HepG2 (cell line): ENCODE results near the gene TMEM270. TPM values are rescaled to one million over a fixed set of nuclear protein-coding genes. Genes with fewer than 3 reads are reported as not detected.
A peak's percentile ranks its signal among the peaks of the same experiment; 100 is the strongest.

Source experiments
- ADNP ChIP-seq: sonication (generic); formaldehyde crosslinking; IDR thresholded peaks from 2 replicates; pipeline ENCODE4 v1.4.0; 2020; ENCODE audit warnings: missing genetic modification reagents
- AGO1 ChIP-seq: fragments of 200-400 bp; formaldehyde crosslinking; IDR thresholded peaks from 2 replicates; pipeline ENCODE4 v1.6.1; 2017; ENCODE audit warnings: mild to moderate bottlenecking, low read depth, low read length, moderate library complexity; ENCODE audit not compliant: poor library complexity, severe bottlenecking
- FOXA1 ChIP-seq, 2 experiments: fragments of 450-650 bp in 1 of 2; sonication (generic) in 1 of 2; formaldehyde crosslinking in 1 of 2; IDR thresholded peaks; 2 replicates each; pipeline versions ENCODE4 v1.4.0 to v1.6.1; 2016 to 2020; ENCODE audit warnings: missing genetic modification reagents in 1 of 2
- HDAC1 ChIP-seq: sonication (generic); formaldehyde crosslinking; IDR thresholded peaks from 2 replicates; pipeline ENCODE4 v1.5.1; 2020; ENCODE audit warnings: mild to moderate bottlenecking, missing genetic modification reagents
- HDAC2 ChIP-seq: sonication (generic); formaldehyde crosslinking; IDR thresholded peaks from 2 replicates; pipeline ENCODE4 v1.4.0; 2020; ENCODE audit warnings: missing genetic modification reagents
- HNF1B ChIP-seq: sonication (generic); formaldehyde crosslinking; IDR thresholded peaks from 2 replicates; pipeline ENCODE4 v1.5.1; 2020; ENCODE audit warnings: mild to moderate bottlenecking, moderate library complexity, missing genetic modification reagents
- MXI1 ChIP-seq: IDR thresholded peaks from 3 replicates; pipeline ENCODE4 v1.6.1; 2012; ENCODE audit warnings: low read depth, low read length, inconsistent platforms, borderline replicate concordance
- NFYC ChIP-seq: IDR thresholded peaks from 2 replicates; pipeline ENCODE4 v1.6.1; 2016; ENCODE audit warnings: missing genetic modification reagents, missing compliant biosample characterization
- PITX1 ChIP-seq: sonication (generic); formaldehyde crosslinking; IDR thresholded peaks from 2 replicates; pipeline ENCODE4 v1.5.1; 2020; ENCODE audit warnings: mild to moderate bottlenecking, missing genetic modification reagents
- POLR2G ChIP-seq: fragments of 200-400 bp; formaldehyde crosslinking; IDR thresholded peaks from 2 replicates; pipeline ENCODE4 v1.6.1; 2018; ENCODE audit warnings: mild to moderate bottlenecking, low read depth, low read length, moderate library complexity
- PRDM15 ChIP-seq: sonication (generic); formaldehyde crosslinking; IDR thresholded peaks from 2 replicates; pipeline ENCODE4 v1.4.0; 2020; ENCODE audit warnings: missing genetic modification reagents
- PRMT3 ChIP-seq: sonication (generic); formaldehyde crosslinking; IDR thresholded peaks from 2 replicates; pipeline ENCODE4 v1.8.1; 2022; ENCODE audit warnings: low read depth, mild to moderate bottlenecking, moderate library complexity, missing genetic modification reagents, borderline replicate concordance
- RBAK ChIP-seq: sonication (generic); formaldehyde crosslinking; IDR thresholded peaks from 2 replicates; pipeline ENCODE4 v1.5.1; 2020; ENCODE audit warnings: mild to moderate bottlenecking, missing genetic modification reagents
- RBFOX2 ChIP-seq: fragments of 200-400 bp; formaldehyde crosslinking; IDR thresholded peaks from 2 replicates; pipeline ENCODE4 v1.6.1; 2017; ENCODE audit warnings: low read depth, mild to moderate bottlenecking, low read length
- SNRNP70 ChIP-seq: fragments of 200-400 bp; formaldehyde crosslinking; IDR thresholded peaks from 2 replicates; pipeline ENCODE4 v1.6.1; 2017; ENCODE audit warnings: mild to moderate bottlenecking, low read depth, low read length, moderate library complexity
- SPEN ChIP-seq: sonication (generic); formaldehyde crosslinking; IDR thresholded peaks from 2 replicates; pipeline ENCODE4 v1.5.1; 2020; ENCODE audit warnings: low read depth, mild to moderate bottlenecking, missing genetic modification reagents
- SRY ChIP-seq: sonication (generic); formaldehyde crosslinking; IDR thresholded peaks from 2 replicates; pipeline ENCODE4 v1.8.0; 2022; ENCODE audit warnings: mild to moderate bottlenecking, missing genetic modification reagents
- ZNF232 ChIP-seq: sonication (generic); formaldehyde crosslinking; IDR thresholded peaks from 2 replicates; pipeline ENCODE4 v1.4.0; 2020; ENCODE audit warnings: missing genetic modification reagents, borderline replicate concordance
- ZNF879 ChIP-seq: sonication (generic); formaldehyde crosslinking; IDR thresholded peaks from 2 replicates; pipeline ENCODE4 v1.8.1; 2023; ENCODE audit warnings: missing genetic modification reagents
- ZNF891 ChIP-seq: sonication (generic); formaldehyde crosslinking; IDR thresholded peaks from 2 replicates; pipeline ENCODE4 v1.5.0; 2020; ENCODE audit warnings: mild to moderate bottlenecking, missing genetic modification reagents
- polyA plus RNA-seq, 8 experiments: library from polyadenylated mRNA; depleted of rRNA in 3 of 8; stranded (reverse) in 7 of 8; unstranded in 1 of 8; fragments of >200 nt; fragmentation: Illumina TruSeq in 4 of 8; extraction: Trizol in 4 of 8; gene quantifications; 2 replicates each; pipeline versions ENCODE4 v1.2.1 to v1.2.3, GENCODE V29; 2011 to 2016; ENCODE audit warnings: low read depth in 4 of 8, missing spikeins in 1 of 8, mixed read lengths in 1 of 8; ENCODE audit not compliant: insufficient read depth in 1 of 8
- total RNA-seq, 5 experiments: library from RNA; depleted of rRNA; stranded (reverse); fragments of >200 nt; fragmentation: Illumina TruSeq; extraction: Trizol; gene quantifications; 2 replicates each; pipeline ENCODE4 v1.2.3, GENCODE V29; 2016; ENCODE audit warnings: low read depth in 1 of 5
- TF ChIP-seq, protein P1 (sequence below): sonication (generic); formaldehyde crosslinking; IDR thresholded peaks from 2 replicates; pipeline ENCODE4 v1.5.1; 2020; ENCODE audit warnings: missing genetic modification reagents, mild to moderate bottlenecking, borderline replicate concordance

TMEM270 gene
- total and polyA plus RNA-seq, 2 of the 13 experiments (the other 11 are each of a cell fraction or from before 2014, with no cell fraction given), result not detected

GRCh38 chr7:73842067-73842976 lies 18.6 kb upstream of the TMEM270 start, which contains the start of gene METTL27 (continued):
- TF ChIP-seq HDAC2, result 0 out of 2 replicates have a peak, but pooled peaks have one; percentile 37
- TF ChIP-seq MXI1, result no peak
- TF ChIP-seq, protein P1, sequence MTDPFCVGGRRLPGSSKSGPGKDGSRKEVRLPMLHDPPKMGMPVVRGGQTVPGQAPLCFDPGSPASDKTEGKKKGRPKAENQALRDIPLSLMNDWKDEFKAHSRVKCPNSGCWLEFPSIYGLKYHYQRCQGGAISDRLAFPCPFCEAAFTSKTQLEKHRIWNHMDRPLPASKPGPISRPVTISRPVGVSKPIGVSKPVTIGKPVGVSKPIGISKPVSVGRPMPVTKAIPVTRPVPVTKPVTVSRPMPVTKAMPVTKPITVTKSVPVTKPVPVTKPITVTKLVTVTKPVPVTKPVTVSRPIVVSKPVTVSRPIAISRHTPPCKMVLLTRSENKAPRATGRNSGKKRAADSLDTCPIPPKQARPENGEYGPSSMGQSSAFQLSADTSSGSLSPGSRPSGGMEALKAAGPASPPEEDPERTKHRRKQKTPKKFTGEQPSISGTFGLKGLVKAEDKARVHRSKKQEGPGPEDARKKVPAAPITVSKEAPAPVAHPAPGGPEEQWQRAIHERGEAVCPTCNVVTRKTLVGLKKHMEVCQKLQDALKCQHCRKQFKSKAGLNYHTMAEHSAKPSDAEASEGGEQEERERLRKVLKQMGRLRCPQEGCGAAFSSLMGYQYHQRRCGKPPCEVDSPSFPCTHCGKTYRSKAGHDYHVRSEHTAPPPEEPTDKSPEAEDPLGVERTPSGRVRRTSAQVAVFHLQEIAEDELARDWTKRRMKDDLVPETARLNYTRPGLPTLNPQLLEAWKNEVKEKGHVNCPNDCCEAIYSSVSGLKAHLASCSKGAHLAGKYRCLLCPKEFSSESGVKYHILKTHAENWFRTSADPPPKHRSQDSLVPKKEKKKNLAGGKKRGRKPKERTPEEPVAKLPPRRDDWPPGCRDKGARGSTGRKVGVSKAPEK (CRISPR knock-in tag), result peak; percentile 84; the same call in 1 of the 2 replicates
- TF ChIP-seq ZNF879 (CRISPR knock-in tag), result no peak
- TF ChIP-seq ZNF891, result peak; percentile 32; the same call in 1 of the 2 replicates
- no peak for TF ChIP-seq ADNP
- TF ChIP-seq AGO1, result no peak
- 0 out of 2 replicates have a peak, but pooled peaks have one; percentile 27 for TF ChIP-seq PITX1 (CRISPR knock-in tag)
- TF ChIP-seq RBFOX2, result peak; percentile 64
- no peak for TF ChIP-seq PRMT3 (CRISPR knock-in tag)
- TF ChIP-seq ZNF232 (CRISPR knock-in tag), result no peak
- peak; percentile 41; the same call in 1 of the 2 replicates for TF ChIP-seq SPEN
- TF ChIP-seq SNRNP70, result no peak
- peak; percentile 81 for TF ChIP-seq POLR2G
- TF ChIP-seq SRY (CRISPR knock-in tag), result no peak
- peak; percentile 55; the same call in 1 of the 2 replicates for TF ChIP-seq HDAC1 (CRISPR knock-in tag)
- TF ChIP-seq FOXA1 (IDR thresholded peaks at IDR 0.05), result no peak
- TF ChIP-seq FOXA1 (CRISPR knock-in tag; IDR thresholded peaks at IDR 0.05), result peak; percentile 25; the same call in 1 of the 2 replicates
- TF ChIP-seq PRDM15 (CRISPR knock-in tag), result no peak
- TF ChIP-seq RBAK (CRISPR knock-in tag), result 0 out of 2 replicates have a peak, but pooled peaks have one; percentile 63
- peak; percentile 40; the same call in 1 of the 2 replicates for TF ChIP-seq HNF1B (CRISPR knock-in tag)
- TF ChIP-seq NFYC (CRISPR knock-in tag), result peak; percentile 81
